GM23338 (cell line): Measurements from ENCODE around the gene XDH. TPM values are rescaled to one million over a fixed set of nuclear protein-coding genes. Genes with fewer than 3 reads are reported as not detected.

Source experiments
- ATAC-seq: fragments of 200-7000 bp; cut with Tn5 transposase; 3 replicates; pipeline ENCODE4 v1.9.1; 2020
- DNase-seq: peaks from one replicate; pipeline ENCODE4 v3.0.0-alpha.2; 2015; ENCODE audit warnings: low spot score
- H2AFZ ChIP-seq: fragments of 200-600 bp; sonication (generic); 2 replicates; pipeline ENCODE4 v1.8.0; 2016; ENCODE audit warnings: antibody characterized with exemption, mild to moderate bottlenecking, moderate library complexity
- H3F3A ChIP-seq: fragments of 200-600 bp; sonication (generic); replicated peaks from 2 replicates; pipeline ENCODE4 v1.8.0; 2017; ENCODE audit warnings: antibody characterized with exemption, mixed run types, low read depth
- H3K27ac ChIP-seq: fragments of 200-600 bp; sonication (generic); 2 replicates; pipeline ENCODE4 v1.6.1; 2016; ENCODE audit warnings: low read depth
- H3K27me3 ChIP-seq: fragments of 200-600 bp; sonication (generic); 2 replicates; pipeline ENCODE4 v1.8.0; 2016; ENCODE audit warnings: mild to moderate bottlenecking, mixed run types, moderate library complexity; ENCODE audit not compliant: insufficient read depth
- H3K36me3 ChIP-seq: fragments of 200-600 bp; sonication (generic); 2 replicates; pipeline ENCODE4 v1.8.0; 2016; ENCODE audit warnings: mild to moderate bottlenecking; ENCODE audit not compliant: insufficient read depth
- H3K4me1 ChIP-seq: fragments of 200-600 bp; sonication (generic); 2 replicates; pipeline ENCODE4 v1.8.0; 2016; ENCODE audit warnings: mild to moderate bottlenecking, moderate library complexity; ENCODE audit not compliant: insufficient read depth
- H3K4me2 ChIP-seq: fragments of 200-600 bp; sonication (generic); 2 replicates; pipeline ENCODE4 v1.7.1; 2017; ENCODE audit warnings: mixed run types
- H3K4me3 ChIP-seq: fragments of 200-600 bp; sonication (generic); 2 replicates; pipeline ENCODE4 v1.6.1; 2016; ENCODE audit warnings: mixed run types
- H3K79me2 ChIP-seq: fragments of 200-600 bp; sonication (generic); replicated peaks from 2 replicates; pipeline ENCODE4 v1.8.0; 2017; ENCODE audit warnings: mild to moderate bottlenecking; ENCODE audit not compliant: insufficient read depth
- H3K9me2 ChIP-seq: fragments of 200-600 bp; sonication (generic); 2 replicates; pipeline ENCODE4 v1.8.0; 2017; ENCODE audit not compliant: insufficient read depth
- H4K20me1 ChIP-seq: fragments of 200-600 bp; sonication (generic); replicated peaks from 2 replicates; pipeline ENCODE4 v1.8.0; 2017; ENCODE audit warnings: mild to moderate bottlenecking; ENCODE audit not compliant: insufficient read depth
- H3K27ac Mint-ChIP-seq: 2 replicates; pipeline ENCODE4 v1.8.0; 2020; ENCODE audit warnings: inconsistent platforms, mild to moderate bottlenecking, moderate library complexity, mixed read lengths
- H3K27me3 Mint-ChIP-seq: 3 replicates; pipeline ENCODE4 v1.8.0; 2022; ENCODE audit warnings: low read depth, mild to moderate bottlenecking, moderate library complexity, mixed read lengths, inconsistent platforms; ENCODE audit not compliant: insufficient read depth, poor library complexity
- H3K36me3 Mint-ChIP-seq: 3 replicates; pipeline ENCODE4 v1.8.0; 2021; ENCODE audit warnings: low read depth, mild to moderate bottlenecking, inconsistent platforms, moderate library complexity, mixed read lengths
- H3K4me1 Mint-ChIP-seq: 3 replicates; pipeline ENCODE4 v1.8.0; 2020; ENCODE audit warnings: mild to moderate bottlenecking, inconsistent platforms, mixed read lengths
- H3K4me3 Mint-ChIP-seq: 3 replicates; pipeline ENCODE4 v1.8.0; 2021; ENCODE audit warnings: moderate library complexity, mild to moderate bottlenecking, inconsistent platforms, mixed read lengths
- H3K9me3 Mint-ChIP-seq: 3 replicates; pipeline ENCODE4 v1.8.0; 2020; ENCODE audit warnings: moderate library complexity, mild to moderate bottlenecking, inconsistent platforms, mixed read lengths
- CREB1 ChIP-seq: fragments of 250-450 bp; sonication (Bioruptor Pico); IDR thresholded peaks from 2 replicates; pipeline ENCODE4 v1.5.0; 2020; ENCODE audit warnings: low read depth, mild to moderate bottlenecking, moderate library complexity
- EZH2 ChIP-seq: fragments of 200-600 bp; sonication (generic); IDR thresholded peaks from one replicate; pipeline ENCODE4 v1.8.0; 2017; ENCODE audit warnings: antibody characterized with exemption, mild to moderate bottlenecking, low read depth; ENCODE audit not compliant: unreplicated experiment
- EZH2phosphoT487 ChIP-seq: fragments of 200-600 bp; sonication (generic); IDR thresholded peaks from one replicate; pipeline ENCODE4 v1.8.1; 2018; ENCODE audit warnings: antibody characterized with exemption; ENCODE audit not compliant: unreplicated experiment
- NANOG ChIP-seq: IDR thresholded peaks from 2 replicates; pipeline ENCODE4 v1.6.1; 2016; ENCODE audit warnings: antibody characterized with exemption, borderline replicate concordance
- STAT1 ChIP-seq: IDR thresholded peaks from one replicate; pipeline ENCODE4 v1.6.1; 2016; ENCODE audit warnings: antibody characterized with exemption; ENCODE audit not compliant: unreplicated experiment
- ZNF114 ChIP-seq: fragments of 250-450 bp; sonication (Bioruptor Pico); IDR thresholded peaks from 2 replicates; pipeline ENCODE4 v1.5.0; 2020; ENCODE audit warnings: mild to moderate bottlenecking, moderate library complexity
- ZNF331 ChIP-seq: fragments of 250-450 bp; sonication (Bioruptor Pico); IDR thresholded peaks from 2 replicates; pipeline ENCODE4 v1.5.0; 2020; ENCODE audit warnings: low read depth, mild to moderate bottlenecking, moderate library complexity
- polyA plus RNA-seq: library from polyadenylated mRNA; unstranded; fragments of >200 nt; fragmentation: Nextera tagmentation; extraction: Ambion mirVana; gene quantifications from 2 replicates; pipeline ENCODE4 v1.2.1, GENCODE V29; 2016
- total RNA-seq: library from RNA; depleted of rRNA; stranded (reverse); fragments of >200 nt; shearing (Covaris generic); gene quantifications from 2 replicates; pipeline ENCODE4 v1.2.3, GENCODE V29; 2014
- TF ChIP-seq, protein P1 (sequence below): IDR thresholded peaks from one replicate; pipeline ENCODE4 v1.6.1; 2018; ENCODE audit warnings: antibody characterized with exemption; ENCODE audit not compliant: unreplicated experiment
- TF ChIP-seq, protein P2 (sequence below): fragments of 250-450 bp; sonication (Bioruptor Pico); IDR thresholded peaks from 2 replicates; pipeline ENCODE4 v1.5.0; 2020; ENCODE audit warnings: mild to moderate bottlenecking, moderate library complexity
- TF ChIP-seq, protein P3 (sequence below): IDR thresholded peaks from 2 replicates; pipeline ENCODE4 v1.6.1; 2016; ENCODE audit warnings: antibody characterized with exemption

XDH gene
- total and polyA plus RNA-seq, 2 experiments from 2014 or later, result 0.55 to 0.87 TPM

DNA sequence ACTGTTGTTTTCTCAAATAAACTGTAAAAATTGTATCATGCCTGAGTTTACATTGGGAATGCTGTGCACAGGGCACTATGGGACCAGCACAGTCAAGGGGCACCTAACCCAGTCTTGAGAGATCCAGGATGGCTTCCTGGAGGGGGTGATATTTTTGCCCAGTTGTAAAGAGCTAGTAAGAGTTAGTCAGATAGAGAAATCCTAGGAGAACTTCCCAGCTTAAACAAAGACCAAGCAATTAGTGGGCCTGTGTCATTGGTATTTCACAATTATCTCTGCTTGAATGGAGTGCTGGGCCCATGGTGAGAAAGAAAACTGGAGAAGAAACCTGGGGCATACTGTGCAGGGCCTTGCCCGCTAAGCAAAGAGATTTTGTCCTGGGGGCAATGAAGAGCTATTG lies 12.2 kb downstream of the XDH start:
- no peaks in the 10 kb centered on the region; the same call in 2 of the 3 replicates for H3K9me3 Mint-ChIP-seq
- Histone ChIP-seq H3K4me3 (no peak overlapping the region), H3K4me1 (peaks cover 12% of the 10 kb centered on the region; the same call in 1 of the 2 replicates), H3K27me3 (no peaks in the 10 kb centered on the region), H3K9me2 (peaks cover 6% of the 10 kb centered on the region; the same call in 1 of the 2 replicates), H3K79me2 (no peaks in the 10 kb centered on the region), H3K4me2 (no peak overlapping the region), H3K36me3 (no peaks in the 10 kb centered on the region), H3F3A (no peaks in the 10 kb centered on the region), H2AFZ (no peak overlapping the region), H3K27ac (no peak overlapping the region), H4K20me1 (no peaks in the 10 kb centered on the region)
- ATAC-seq (no peak), DNase-seq (no peak)
- no peak overlapping the region for H3K4me3 Mint-ChIP-seq
- peaks cover 4% of the 10 kb centered on the region for H3K27me3 Mint-ChIP-seq
- peaks cover 12% of the 10 kb centered on the region for H3K4me1 Mint-ChIP-seq
- H3K36me3 Mint-ChIP-seq, result no peaks in the 10 kb centered on the region
- TF ChIP-seq, protein P1, sequence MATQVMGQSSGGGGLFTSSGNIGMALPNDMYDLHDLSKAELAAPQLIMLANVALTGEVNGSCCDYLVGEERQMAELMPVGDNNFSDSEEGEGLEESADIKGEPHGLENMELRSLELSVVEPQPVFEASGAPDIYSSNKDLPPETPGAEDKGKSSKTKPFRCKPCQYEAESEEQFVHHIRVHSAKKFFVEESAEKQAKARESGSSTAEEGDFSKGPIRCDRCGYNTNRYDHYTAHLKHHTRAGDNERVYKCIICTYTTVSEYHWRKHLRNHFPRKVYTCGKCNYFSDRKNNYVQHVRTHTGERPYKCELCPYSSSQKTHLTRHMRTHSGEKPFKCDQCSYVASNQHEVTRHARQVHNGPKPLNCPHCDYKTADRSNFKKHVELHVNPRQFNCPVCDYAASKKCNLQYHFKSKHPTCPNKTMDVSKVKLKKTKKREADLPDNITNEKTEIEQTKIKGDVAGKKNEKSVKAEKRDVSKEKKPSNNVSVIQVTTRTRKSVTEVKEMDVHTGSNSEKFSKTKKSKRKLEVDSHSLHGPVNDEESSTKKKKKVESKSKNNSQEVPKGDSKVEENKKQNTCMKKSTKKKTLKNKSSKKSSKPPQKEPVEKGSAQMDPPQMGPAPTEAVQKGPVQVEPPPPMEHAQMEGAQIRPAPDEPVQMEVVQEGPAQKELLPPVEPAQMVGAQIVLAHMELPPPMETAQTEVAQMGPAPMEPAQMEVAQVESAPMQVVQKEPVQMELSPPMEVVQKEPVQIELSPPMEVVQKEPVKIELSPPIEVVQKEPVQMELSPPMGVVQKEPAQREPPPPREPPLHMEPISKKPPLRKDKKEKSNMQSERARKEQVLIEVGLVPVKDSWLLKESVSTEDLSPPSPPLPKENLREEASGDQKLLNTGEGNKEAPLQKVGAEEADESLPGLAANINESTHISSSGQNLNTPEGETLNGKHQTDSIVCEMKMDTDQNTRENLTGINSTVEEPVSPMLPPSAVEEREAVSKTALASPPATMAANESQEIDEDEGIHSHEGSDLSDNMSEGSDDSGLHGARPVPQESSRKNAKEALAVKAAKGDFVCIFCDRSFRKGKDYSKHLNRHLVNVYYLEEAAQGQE, result no peak
- no peak for TF ChIP-seq NANOG
- TF ChIP-seq, protein P2, sequence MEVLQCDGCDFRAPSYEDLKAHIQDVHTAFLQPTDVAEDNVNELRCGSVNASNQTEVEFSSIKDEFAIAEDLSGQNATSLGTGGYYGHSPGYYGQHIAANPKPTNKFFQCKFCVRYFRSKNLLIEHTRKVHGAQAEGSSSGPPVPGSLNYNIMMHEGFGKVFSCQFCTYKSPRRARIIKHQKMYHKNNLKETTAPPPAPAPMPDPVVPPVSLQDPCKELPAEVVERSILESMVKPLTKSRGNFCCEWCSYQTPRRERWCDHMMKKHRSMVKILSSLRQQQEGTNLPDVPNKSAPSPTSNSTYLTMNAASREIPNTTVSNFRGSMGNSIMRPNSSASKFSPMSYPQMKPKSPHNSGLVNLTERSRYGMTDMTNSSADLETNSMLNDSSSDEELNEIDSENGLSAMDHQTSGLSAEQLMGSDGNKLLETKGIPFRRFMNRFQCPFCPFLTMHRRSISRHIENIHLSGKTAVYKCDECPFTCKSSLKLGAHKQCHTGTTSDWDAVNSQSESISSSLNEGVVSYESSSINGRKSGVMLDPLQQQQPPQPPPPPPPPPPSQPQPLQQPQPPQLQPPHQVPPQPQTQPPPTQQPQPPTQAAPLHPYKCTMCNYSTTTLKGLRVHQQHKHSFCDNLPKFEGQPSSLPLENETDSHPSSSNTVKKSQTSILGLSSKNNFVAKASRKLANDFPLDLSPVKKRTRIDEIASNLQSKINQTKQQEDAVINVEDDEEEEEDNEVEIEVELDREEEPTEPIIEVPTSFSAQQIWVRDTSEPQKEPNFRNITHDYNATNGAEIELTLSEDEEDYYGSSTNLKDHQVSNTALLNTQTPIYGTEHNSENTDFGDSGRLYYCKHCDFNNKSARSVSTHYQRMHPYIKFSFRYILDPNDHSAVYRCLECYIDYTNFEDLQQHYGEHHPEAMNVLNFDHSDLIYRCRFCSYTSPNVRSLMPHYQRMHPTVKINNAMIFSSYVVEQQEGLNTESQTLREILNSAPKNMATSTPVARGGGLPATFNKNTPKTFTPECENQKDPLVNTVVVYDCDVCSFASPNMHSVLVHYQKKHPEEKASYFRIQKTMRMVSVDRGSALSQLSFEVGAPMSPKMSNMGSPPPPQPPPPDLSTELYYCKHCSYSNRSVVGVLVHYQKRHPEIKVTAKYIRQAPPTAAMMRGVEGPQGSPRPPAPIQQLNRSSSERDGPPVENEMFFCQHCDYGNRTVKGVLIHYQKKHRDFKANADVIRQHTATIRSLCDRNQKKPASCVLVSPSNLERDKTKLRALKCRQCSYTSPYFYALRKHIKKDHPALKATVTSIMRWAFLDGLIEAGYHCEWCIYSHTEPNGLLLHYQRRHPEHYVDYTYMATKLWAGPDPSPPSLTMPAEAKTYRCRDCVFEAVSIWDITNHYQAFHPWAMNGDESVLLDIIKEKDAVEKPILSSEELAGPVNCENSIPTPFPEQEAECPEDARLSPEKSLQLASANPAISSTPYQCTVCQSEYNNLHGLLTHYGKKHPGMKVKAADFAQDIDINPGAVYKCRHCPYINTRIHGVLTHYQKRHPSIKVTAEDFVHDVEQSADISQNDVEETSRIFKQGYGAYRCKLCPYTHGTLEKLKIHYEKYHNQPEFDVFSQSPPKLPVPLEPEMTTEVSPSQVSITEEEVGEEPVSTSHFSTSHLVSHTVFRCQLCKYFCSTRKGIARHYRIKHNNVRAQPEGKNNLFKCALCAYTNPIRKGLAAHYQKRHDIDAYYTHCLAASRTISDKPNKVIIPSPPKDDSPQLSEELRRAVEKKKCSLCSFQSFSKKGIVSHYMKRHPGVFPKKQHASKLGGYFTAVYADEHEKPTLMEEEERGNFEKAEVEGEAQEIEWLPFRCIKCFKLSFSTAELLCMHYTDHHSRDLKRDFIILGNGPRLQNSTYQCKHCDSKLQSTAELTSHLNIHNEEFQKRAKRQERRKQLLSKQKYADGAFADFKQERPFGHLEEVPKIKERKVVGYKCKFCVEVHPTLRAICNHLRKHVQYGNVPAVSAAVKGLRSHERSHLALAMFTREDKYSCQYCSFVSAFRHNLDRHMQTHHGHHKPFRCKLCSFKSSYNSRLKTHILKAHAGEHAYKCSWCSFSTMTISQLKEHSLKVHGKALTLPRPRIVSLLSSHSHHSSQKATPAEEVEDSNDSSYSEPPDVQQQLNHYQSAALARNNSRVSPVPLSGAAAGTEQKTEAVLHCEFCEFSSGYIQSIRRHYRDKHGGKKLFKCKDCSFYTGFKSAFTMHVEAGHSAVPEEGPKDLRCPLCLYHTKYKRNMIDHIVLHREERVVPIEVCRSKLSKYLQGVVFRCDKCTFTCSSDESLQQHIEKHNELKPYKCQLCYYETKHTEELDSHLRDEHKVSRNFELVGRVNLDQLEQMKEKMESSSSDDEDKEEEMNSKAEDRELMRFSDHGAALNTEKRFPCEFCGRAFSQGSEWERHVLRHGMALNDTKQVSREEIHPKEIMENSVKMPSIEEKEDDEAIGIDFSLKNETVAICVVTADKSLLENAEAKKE (CRISPR knock-in tag), result no peak
- TF ChIP-seq, protein P3, sequence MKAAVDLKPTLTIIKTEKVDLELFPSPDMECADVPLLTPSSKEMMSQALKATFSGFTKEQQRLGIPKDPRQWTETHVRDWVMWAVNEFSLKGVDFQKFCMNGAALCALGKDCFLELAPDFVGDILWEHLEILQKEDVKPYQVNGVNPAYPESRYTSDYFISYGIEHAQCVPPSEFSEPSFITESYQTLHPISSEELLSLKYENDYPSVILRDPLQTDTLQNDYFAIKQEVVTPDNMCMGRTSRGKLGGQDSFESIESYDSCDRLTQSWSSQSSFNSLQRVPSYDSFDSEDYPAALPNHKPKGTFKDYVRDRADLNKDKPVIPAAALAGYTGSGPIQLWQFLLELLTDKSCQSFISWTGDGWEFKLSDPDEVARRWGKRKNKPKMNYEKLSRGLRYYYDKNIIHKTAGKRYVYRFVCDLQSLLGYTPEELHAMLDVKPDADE, result no peak
- no peak for TF ChIP-seq ZNF331 (CRISPR knock-in tag)
- no peak for TF ChIP-seq STAT1
- TF ChIP-seq ZNF114 (CRISPR knock-in tag), result no peak
- TF ChIP-seq EZH2phosphoT487, result no peak
- no peak for TF ChIP-seq EZH2
- no peak for TF ChIP-seq CREB1 (CRISPR knock-in tag)
- no peak overlapping the region for H3K27ac Mint-ChIP-seq
